GM12873 (cell line): ENCODE measurements around the gene TDP2.

Experiments
- CTCF ChIP-seq: IDR thresholded peaks from 2 replicates; pipeline ENCODE4 v1.5.1; 2012; ENCODE audit warnings: low read depth, mild to moderate bottlenecking, moderate library complexity, low read length, control low read depth; ENCODE audit not compliant: insufficient read depth; ENCODE audit errors: missing control alignments

Gene TDP2

DNA sequence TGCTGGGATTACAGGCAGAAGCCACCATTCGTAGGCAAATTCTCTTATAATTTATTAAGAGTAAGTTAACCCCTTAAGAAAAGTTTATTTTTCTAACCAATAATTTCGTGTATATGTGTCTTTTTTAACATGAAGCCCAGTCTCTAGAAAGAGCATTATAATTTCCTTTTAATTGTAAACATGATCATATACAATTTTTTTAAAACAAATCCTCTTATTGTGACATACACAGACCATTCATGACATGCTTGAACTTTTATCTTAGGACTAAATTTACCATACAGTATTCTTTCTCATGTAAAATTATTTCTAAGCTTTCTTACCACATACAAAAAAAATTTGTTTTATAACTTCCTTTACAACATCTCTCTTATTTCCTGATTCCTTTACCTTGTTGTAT is 6.9 kb upstream of the TDP2 start:
- TF ChIP-seq CTCF = no peak

- TF ChIP-seq CTCF = no peak
These were observed 6.0 kb upstream of the TDP2 start for GRCh38 chr6:24672620-24673182.

DNA sequence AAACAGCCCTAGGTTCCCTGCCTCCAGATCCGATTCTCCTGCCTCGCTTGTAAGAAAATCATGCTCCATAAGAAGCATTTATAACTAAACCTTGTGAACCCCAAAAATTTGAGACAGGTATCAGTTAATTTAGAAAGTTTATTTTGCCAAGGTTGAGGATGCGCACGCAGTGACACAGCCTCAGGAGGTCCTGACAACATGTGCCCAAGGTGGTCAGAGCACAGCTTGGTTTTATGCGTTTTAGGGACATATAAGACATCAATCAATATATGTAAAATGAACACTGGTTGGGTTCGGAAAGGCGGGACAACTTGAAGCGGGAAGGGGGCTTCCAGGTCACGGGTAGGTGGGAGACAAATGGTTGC is 2.3 kb upstream of the TDP2 start:
- TF ChIP-seq CTCF = no peak

GRCh38 chr6:24667378-24667803 is 692 bp upstream of the TDP2 start:
- TF ChIP-seq CTCF = no peak

- no peak for TF ChIP-seq CTCF
These were observed 530 bp downstream of the TDP2 start for GRCh38 chr6:24666097-24666640.

- no peak for TF ChIP-seq CTCF
These were observed 2.4 kb downstream of the TDP2 start for GRCh38 chr6:24664046-24664987.

DNA sequence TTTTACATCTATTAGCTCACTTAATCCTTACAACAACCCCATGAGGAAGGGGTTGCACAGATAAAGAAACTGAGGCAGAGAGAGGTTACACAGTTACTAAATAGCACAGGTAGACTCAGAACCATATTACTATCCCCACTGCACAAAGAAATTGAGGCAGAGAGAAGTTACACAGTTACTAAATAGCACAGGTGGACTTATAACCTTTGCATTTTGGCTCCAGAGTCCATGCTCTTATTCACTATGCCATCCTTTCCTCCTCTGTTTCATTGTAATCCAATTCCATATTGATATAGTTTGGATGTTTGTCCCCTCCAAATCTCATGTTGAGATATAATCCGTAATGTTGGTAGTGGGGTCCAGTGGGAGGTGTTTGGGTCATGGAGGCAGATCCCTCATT is 3.5 kb downstream of the TDP2 start:
- TF ChIP-seq CTCF = no peak
